ENCODE data around the gene KSR2. TPM values are rescaled to one million over a fixed set of nuclear protein-coding genes. Genes with fewer than 3 reads are reported as not detected.

KSR2 gene
- total and polyA plus RNA-seq, 2 donors (not counting 3 experiments of a cell fraction or from before 2014, with no cell fraction given), result 2.1 to 5.2 TPM

- DNase-seq (ENCODE audit: low read depth, low spot score) (no peak), FAIRE-seq (no peak)
- H3K79me2 ChIP-seq (ENCODE audit: control insufficient read depth, insufficient read depth, low read length), result peaks cover 2% of the 10 kb centered on the region
- H3K4me2 ChIP-seq (ENCODE audit: insufficient read depth, low read length), result no peak overlapping the region
- BruUV-seq (replicated peaks), result no TSS peak
- H3K4me3 ChIP-seq (replicated peaks in 1 of 3; ENCODE audit: insufficient read depth in 1 of 3, low read depth in 1 of 3, low read length in 3 of 3), result no peak overlapping the region
- no peaks in the 10 kb centered on the region for H3K9me1 ChIP-seq (replicated peaks; ENCODE audit: control insufficient read depth, extremely low read depth, insufficient read depth, low read length)
- dilution Hi-C loops (cut with MboI; ENCODE audit: extremely low pct_ligation_motif_present, low sequenced_read_pairs), result no loop called here
- TF ChIP-seq FOS (IDR thresholded peaks at IDR 0.05; ENCODE audit: borderline replicate concordance, insufficient read depth, low read length) (no peak), POLR2AphosphoS5 (IDR thresholded peaks at IDR 0.05; ENCODE audit: insufficient read depth, low read depth, low read length) (no peak), MYC (IDR thresholded peaks at IDR 0.05; ENCODE audit: low read depth, low read length) (no peak), GATA2 (IDR thresholded peaks at IDR 0.05; ENCODE audit: insufficient read depth, insufficient read length, low read depth, low read length) (no peak), JUN (IDR thresholded peaks at IDR 0.05; ENCODE audit: borderline replicate concordance, insufficient read depth, insufficient read length, low read depth) (no peak), POLR2A (IDR thresholded peaks at IDR 0.05; ENCODE audit: low read depth, low read length) (no peak), EZH2 (IDR thresholded peaks at IDR 0.05; ENCODE audit: borderline replicate concordance, low read depth, low read length, severe bottlenecking) (no peak)
- TF ChIP-seq, protein P1, sequence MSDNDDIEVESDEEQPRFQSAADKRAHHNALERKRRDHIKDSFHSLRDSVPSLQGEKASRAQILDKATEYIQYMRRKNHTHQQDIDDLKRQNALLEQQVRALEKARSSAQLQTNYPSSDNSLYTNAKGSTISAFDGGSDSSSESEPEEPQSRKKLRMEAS (IDR thresholded peaks at IDR 0.05; ENCODE audit: insufficient read depth, insufficient read length), result no peak
- H3K27ac ChIP-seq (ENCODE audit: insufficient read depth, low read depth, low read length), result peak overlapping the region; percentile 22
- no peaks in the 10 kb centered on the region for H3K27me3 ChIP-seq (ENCODE audit: control insufficient read depth in 2 of 2, insufficient read depth in 2 of 2, low read length in 2 of 2)
- no peaks in the 10 kb centered on the region for H4K20me1 ChIP-seq (replicated peaks; ENCODE audit: control insufficient read depth, extremely low read depth, insufficient read depth, low read length)
- intact Hi-C loops (cut with micrococcal nuclease), result loop anchor here (1.0 kb wide), 2 partner anchors 12 to 23 kb away; no protein-coding TSS in a partner anchor
- CTCF ChIA-PET, result interaction anchor here (1.0 to 1.8 kb wide), 5 partner anchors 9 to 174 kb away, joined by 3 to 8 read pairs (median 3); no protein-coding TSS in a partner anchor
- H3K4me1 ChIP-seq (ENCODE audit: control insufficient read depth, extremely low read depth, insufficient read depth, low read length), result peaks cover 24% of the 10 kb centered on the region
- no peaks in the 10 kb centered on the region for H3K36me3 ChIP-seq (ENCODE audit: control insufficient read depth in 2 of 2, extremely low read depth in 1 of 2, insufficient read depth in 2 of 2, low read length in 2 of 2)
- H2AFZ ChIP-seq (ENCODE audit: low read depth, low read length), result no peak overlapping the region
- H3K9me3 ChIP-seq (replicated peaks; ENCODE audit: control insufficient read depth, insufficient read depth, low read length), result no peaks in the 10 kb centered on the region
- H3K9ac ChIP-seq (replicated peaks; ENCODE audit: extremely low read depth, insufficient read depth, low read length), result no peak overlapping the region
- POLR2A ChIA-PET, result interaction anchor here (0.9 kb wide), 1 partner anchor 25 kb away, joined by 3 read pairs; no protein-coding TSS in a partner anchor
Observed at GRCh38 chr12:117662220-117662619, 306.6 kb downstream of the KSR2 start.

GRCh38 chr12:117661471-117661870 lies 307.3 kb downstream of the KSR2 start:
- POLR2A ChIA-PET, result no interaction called here
- no peaks in the 10 kb centered on the region for H3K27me3 ChIP-seq (ENCODE audit: control insufficient read depth in 2 of 2, insufficient read depth in 2 of 2, low read length in 2 of 2)
- H3K27ac ChIP-seq (ENCODE audit: insufficient read depth, low read depth, low read length), result no peak overlapping the region
- dilution Hi-C loops (cut with MboI; ENCODE audit: extremely low pct_ligation_motif_present, low sequenced_read_pairs) (no loop called here), intact Hi-C loops (cut with micrococcal nuclease) (no loop called here)
- no peaks in the 10 kb centered on the region for H3K36me3 ChIP-seq (ENCODE audit: control insufficient read depth in 2 of 2, extremely low read depth in 1 of 2, insufficient read depth in 2 of 2, low read length in 2 of 2)
- H2AFZ ChIP-seq (ENCODE audit: low read depth, low read length), result no peak overlapping the region
- H3K4me2 ChIP-seq (ENCODE audit: insufficient read depth, low read length), result no peak overlapping the region
- no peak overlapping the region for H3K9ac ChIP-seq (replicated peaks; ENCODE audit: extremely low read depth, insufficient read depth, low read length)
- TF ChIP-seq MYC (IDR thresholded peaks at IDR 0.05; ENCODE audit: low read depth, low read length), result no peak
- TF ChIP-seq POLR2AphosphoS5 (IDR thresholded peaks at IDR 0.05; ENCODE audit: insufficient read depth, low read depth, low read length), result no peak
- no peak for TF ChIP-seq POLR2A (IDR thresholded peaks at IDR 0.05; ENCODE audit: low read depth, low read length)
- no peak overlapping the region for H3K4me3 ChIP-seq (replicated peaks in 1 of 3; ENCODE audit: insufficient read depth in 1 of 3, low read depth in 1 of 3, low read length in 3 of 3)
- no peak for DNase-seq (ENCODE audit: low read depth, low spot score)
- H3K4me1 ChIP-seq (ENCODE audit: control insufficient read depth, extremely low read depth, insufficient read depth, low read length), result peaks cover 24% of the 10 kb centered on the region
- no peaks in the 10 kb centered on the region for H3K9me3 ChIP-seq (replicated peaks; ENCODE audit: control insufficient read depth, insufficient read depth, low read length)
- H3K79me2 ChIP-seq (ENCODE audit: control insufficient read depth, insufficient read depth, low read length), result peaks cover 5% of the 10 kb centered on the region
- CTCF ChIA-PET, result interaction anchor here (1.2 to 1.8 kb wide), 3 partner anchors 10 to 175 kb away, joined by 3 to 8 read pairs (median 3); no protein-coding TSS in a partner anchor
- H3K9me1 ChIP-seq (replicated peaks; ENCODE audit: control insufficient read depth, extremely low read depth, insufficient read depth, low read length), result no peaks in the 10 kb centered on the region
- no peak for FAIRE-seq
- no TSS peak for BruUV-seq (replicated peaks)
- H4K20me1 ChIP-seq (replicated peaks; ENCODE audit: control insufficient read depth, extremely low read depth, insufficient read depth, low read length), result no peaks in the 10 kb centered on the region

Data from endothelial cell of umbilical vein (primary cell).